ENCODE data around the gene BCAS3.

BCAS3 gene

DNA sequence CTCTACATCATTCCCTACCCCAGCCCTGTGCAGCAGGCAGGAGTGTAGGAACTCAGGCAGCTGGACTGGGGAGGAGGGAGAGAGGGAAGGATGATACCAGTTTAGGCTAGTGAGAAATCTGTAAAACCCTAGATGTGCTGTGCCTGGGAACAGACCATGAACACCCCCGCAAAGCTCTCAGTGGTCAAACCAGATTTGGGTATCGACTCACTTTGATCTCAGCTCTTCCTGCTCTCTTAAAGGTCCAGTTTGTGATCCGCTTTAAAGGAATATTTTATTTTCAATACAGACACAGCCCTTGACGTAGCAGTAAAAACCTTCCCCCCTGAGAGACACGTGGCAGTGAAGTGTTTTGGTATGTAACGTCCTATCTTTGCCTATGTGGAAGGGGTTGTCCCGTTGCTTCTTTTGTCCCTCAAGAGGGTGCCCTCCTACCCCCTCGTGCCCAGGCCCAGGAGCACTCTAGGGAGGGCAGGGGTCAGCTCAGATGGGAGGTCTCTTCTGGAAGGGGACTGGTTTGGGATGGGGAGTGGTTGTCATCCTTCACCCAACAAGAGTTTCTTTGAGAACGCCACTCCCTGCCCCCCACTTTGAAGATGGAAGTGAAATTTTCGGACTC lies 702.7 kb downstream of the BCAS3 start:
- DNase-seq, result no peak

GRCh38 chr17:61380836-61381525 lies 703.3 kb downstream of the BCAS3 start:
- DNase-seq, result no peak

- no peak for DNase-seq
Measured at GRCh38 chr17:61381537-61381936, 703.9 kb downstream of the BCAS3 start.

DNA sequence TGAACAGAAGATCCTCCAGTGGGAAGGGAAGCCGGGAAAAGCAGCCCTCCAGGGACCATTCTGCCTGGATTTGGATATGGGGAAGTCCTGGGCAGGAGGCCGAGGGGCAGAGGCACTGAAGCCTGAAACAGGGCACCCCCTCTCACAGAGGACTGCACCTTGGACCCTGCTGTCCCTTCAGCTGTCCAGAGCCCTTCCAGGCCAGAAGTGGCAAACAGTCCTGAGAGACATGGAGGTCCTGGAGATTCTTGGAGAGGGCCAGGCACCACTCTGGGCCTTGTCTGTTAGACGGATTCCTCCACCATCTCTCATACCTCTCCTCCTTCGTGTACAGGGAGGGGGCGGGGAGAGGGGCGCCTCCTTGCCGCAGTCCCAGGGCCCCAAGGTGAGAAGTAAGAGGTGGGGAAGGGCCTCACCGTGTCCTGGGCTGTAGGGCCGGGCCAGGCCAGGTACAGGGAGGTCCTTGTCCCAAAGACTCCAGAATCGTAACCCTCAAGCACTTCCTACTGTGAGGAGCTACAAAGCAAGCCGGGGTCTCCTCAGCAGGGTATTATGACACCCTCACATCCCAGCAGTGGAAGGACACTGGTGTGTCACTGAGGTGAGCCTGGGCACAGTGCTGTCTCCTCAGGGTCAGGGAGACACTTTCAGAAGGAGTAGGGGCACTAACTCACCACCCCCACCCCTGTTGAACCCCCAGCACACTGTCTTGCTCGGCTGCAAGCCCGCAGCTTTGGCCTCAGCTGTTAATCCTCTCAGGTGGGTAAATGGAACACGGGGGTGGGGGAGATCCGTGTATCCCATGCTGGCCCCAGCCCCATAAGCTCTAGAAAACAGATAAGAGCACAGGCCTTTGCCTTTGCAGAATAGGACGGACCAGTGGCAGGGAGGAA lies 705.4 kb downstream of the BCAS3 start:
- DNase-seq, result no peak

- DNase-seq, result no peak
Measured at GRCh38 chr17:61383689-61384201, 706.1 kb downstream of the BCAS3 start.

DNA sequence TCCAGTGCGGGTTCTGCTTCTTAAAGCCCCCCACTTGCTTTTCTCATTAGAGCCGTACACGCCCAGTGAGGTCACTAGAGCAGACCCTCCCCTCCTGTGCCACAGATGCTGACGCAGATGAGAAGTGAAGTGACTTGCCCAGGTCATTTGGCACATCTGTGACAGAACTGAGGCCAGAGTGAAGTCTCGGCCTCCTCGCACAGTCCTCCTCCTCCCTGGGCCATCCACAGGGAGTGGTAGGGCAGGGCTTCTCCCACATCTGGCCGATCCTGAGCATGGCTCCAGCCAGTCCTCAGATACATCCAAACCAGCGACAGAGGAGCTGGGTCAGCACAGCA lies 706.7 kb downstream of the BCAS3 start:
- DNase-seq, result no peak

- DNase-seq, result no peak
Measured at GRCh38 chr17:61384692-61385576, 707.3 kb downstream of the BCAS3 start.

DNA sequence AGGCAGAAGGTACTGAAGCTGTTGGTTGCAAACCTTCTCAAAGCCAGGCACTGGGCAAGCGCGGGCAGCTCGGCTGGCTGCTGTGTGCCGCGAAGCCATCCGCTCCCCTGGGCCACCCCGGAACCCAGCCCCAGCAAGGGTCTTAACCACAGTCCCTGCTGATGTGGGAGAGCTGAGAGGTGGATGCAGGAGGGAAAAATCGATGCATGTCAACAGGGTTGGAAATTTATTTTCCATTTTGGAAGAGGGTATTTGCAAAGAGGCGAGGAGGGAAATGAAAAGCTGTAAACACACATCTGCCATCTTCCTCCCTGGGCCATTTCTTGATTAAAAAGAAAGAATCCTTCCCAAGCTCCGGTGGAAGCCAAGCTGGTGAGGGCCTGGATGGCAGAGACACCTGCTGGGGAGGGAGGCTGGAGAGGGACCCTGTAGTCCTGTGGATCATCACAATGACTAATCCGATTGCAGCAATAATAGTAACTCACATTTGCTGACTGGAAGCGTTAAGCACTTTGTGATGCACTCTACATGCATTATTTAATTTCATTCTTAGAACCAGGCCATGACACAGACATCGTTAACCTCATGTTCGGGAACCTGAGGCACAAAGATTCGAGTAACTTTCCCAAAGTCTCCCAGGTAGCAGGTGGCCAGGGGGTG lies 708.1 kb downstream of the BCAS3 start:
- DNase-seq, result no peak

DNA sequence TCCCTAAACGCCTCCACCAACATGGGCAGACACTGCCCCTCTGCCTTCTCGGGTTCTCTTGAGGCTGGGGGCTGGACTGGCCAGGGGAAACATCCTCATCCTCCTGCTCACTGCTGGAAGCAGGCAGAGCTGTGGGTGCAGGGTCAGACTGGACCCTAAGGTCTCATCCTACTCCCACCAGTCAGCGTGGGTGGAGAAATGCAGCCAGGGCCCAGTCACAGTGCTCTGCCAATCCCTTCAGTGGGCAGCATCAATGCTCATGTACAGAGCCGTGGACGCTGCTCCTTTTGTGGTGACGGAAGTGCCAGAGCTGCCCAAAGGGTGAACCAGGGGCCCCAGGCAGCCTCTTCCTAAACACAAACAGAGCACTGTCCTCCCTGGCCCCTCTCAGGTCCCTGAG lies 708.6 kb downstream of the BCAS3 start:
- DNase-seq, result no peak

- DNase-seq, result no peak
Measured at GRCh38 chr17:61387011-61387410, 709.4 kb downstream of the BCAS3 start.

- DNase-seq, result no peak
Measured at GRCh38 chr17:61387511-61388305, 710.1 kb downstream of the BCAS3 start.

DNA sequence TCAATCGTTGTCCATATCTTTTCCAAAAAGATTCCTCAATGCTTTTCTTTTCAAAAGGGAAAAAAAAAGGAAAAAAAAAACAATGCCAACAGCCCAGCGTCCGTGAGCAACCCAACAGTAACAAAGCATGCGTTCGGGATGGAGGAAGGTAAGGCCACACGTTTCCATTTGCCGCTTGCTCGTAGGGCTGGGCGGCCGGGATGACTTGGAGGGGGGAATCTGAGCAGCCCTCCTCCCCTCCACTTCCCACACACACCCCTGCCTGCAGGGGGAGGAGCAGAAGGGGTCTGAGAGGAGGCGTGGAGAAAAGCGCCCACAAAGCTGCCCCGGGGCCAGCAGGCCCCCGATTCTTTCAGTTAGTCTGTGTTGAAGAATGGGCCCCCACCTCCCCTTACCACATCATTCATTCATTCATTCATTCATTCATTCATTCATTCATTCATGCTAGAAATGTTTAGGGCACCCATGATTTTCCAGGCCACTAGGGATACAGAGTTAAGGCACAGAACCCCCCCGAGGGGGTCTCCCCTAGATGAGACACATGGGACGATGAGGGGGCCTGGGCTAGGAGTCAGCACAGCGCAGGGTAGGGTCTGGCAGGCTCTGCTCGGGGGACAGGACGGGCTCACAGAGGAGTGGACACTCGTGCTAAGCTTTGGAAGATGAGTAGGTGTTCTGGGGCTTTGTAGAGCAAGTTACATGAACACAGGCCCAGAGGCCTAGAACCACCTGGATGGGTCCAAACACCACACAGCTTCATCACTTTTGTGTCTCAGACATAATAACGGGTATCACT lies 711.1 kb downstream of the BCAS3 start:
- DNase-seq, result no peak

DNA sequence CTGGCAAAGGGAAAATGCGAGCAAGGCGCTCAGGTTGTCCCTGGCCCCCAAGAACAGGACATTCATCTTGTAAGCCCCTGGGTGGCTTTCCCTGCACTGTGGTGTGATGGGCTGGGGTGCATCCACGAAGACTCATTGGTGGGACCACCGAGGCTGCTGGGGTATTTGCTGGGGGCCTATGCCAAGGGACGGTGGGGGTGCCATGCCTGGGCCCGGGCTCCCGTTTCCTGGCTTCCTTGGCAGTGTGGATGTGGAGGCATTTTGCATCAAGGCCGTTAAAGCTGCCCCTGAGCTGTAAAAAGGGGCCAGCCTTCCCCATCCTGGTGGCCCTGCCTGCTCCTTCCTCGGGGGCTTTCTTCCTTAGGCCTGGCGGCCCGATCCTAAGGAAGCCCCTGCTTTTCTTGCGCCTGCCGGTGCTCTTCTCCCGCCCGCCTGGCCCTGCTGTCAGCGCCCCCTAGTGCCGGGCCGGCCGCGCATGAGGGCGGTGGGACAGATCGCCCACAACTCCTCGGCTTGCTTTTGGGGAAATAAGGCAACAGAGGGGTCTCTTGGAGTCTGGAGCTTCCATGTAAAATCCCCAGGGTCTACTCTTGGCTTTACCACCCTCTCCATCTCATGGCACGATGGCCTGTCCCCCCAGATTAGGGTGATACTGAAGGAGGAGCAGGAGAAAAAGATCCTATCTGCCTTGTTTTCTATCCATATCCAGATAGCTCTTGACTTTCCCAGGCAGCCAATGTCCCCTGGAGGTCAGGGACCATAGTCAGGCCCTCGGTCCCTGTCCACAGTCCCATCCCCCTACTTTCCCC lies 712.2 kb downstream of the BCAS3 start:
- peak; percentile 74 for DNase-seq

GRCh38 chr17:61390479-61390791 lies 712.8 kb downstream of the BCAS3 start:
- no peak for DNase-seq

GRCh38 chr17:61391595-61392291 lies 714.1 kb downstream of the BCAS3 start:
- no peak for DNase-seq

GRCh38 chr17:61392679-61393078 lies 715.0 kb downstream of the BCAS3 start:
- no peak for DNase-seq

- DNase-seq, result peak; percentile 74
Measured at GRCh38 chr17:61393550-61393903, 715.9 kb downstream of the BCAS3 start.

- DNase-seq, result no peak
Measured at GRCh38 chr17:61393904-61394629, 716.4 kb downstream of the BCAS3 start.

Data from 8988T (cell line).